ENCODE results near the gene HEATR5A.
"Not testable (repeated sequence)": the region's sequence is repeated elsewhere in the genome, so short reads cannot be mapped to it uniquely, and the experiment has no call there.

HEATR5A gene

DNA sequence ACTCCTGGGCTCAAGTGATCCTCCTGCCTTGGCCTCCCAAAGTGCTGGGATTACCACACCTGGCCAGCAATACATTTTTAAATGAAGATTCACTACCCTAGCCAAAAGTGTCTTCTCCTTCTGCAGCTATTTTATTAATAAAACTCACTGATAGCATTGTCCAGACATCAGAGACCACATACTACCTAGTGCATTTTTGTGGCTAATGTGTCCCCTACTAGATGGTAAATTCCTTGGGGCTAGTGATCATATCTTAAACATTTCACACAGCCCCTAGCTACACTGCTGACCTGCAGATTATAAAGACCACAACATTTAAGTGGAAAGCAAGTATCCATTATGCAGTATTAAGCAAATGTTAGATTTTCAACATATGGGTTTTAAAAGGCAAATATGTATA is 19.9 kb upstream of the HEATR5A start:
- no peak overlapping the region for H3K4me3 ChIP-seq (ENCODE audit: low read depth, low read length)

DNA sequence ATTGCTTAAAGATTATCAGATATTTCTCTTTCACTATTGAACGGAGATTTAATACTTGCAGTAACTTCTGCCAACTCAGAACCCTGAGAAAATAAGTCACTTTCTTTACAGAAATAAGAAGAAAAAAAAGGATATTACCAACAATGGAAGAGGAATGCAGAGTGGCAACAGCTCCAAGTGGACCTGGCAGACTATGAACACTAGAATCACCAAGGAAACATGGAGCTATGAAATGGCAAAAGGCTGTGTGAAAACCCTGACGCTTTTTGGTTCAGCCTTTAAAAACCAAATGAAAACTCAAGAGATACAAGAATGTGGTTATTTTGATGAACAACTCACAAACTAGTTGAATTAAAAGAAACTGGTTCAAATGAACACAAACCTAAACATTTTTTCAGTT is 19.2 kb upstream of the HEATR5A start:
- no peak overlapping the region for H3K4me3 ChIP-seq (ENCODE audit: low read depth, low read length)
- TF ChIP-seq, protein P1, sequence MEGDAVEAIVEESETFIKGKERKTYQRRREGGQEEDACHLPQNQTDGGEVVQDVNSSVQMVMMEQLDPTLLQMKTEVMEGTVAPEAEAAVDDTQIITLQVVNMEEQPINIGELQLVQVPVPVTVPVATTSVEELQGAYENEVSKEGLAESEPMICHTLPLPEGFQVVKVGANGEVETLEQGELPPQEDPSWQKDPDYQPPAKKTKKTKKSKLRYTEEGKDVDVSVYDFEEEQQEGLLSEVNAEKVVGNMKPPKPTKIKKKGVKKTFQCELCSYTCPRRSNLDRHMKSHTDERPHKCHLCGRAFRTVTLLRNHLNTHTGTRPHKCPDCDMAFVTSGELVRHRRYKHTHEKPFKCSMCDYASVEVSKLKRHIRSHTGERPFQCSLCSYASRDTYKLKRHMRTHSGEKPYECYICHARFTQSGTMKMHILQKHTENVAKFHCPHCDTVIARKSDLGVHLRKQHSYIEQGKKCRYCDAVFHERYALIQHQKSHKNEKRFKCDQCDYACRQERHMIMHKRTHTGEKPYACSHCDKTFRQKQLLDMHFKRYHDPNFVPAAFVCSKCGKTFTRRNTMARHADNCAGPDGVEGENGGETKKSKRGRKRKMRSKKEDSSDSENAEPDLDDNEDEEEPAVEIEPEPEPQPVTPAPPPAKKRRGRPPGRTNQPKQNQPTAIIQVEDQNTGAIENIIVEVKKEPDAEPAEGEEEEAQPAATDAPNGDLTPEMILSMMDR (IDR thresholded peaks at IDR 0.05; ENCODE audit: insufficient read depth, low read depth, low read length, missing control alignments) = no peak
- DNase-seq (ENCODE audit: low read depth) = no peak

More for the DNA sequence above, 19.9 kb upstream of the HEATR5A start:
- TF ChIP-seq, protein P1 (IDR thresholded peaks at IDR 0.05; ENCODE audit: insufficient read depth, low read depth, low read length, missing control alignments) = no peak
- no peak for DNase-seq (ENCODE audit: low read depth)

DNA sequence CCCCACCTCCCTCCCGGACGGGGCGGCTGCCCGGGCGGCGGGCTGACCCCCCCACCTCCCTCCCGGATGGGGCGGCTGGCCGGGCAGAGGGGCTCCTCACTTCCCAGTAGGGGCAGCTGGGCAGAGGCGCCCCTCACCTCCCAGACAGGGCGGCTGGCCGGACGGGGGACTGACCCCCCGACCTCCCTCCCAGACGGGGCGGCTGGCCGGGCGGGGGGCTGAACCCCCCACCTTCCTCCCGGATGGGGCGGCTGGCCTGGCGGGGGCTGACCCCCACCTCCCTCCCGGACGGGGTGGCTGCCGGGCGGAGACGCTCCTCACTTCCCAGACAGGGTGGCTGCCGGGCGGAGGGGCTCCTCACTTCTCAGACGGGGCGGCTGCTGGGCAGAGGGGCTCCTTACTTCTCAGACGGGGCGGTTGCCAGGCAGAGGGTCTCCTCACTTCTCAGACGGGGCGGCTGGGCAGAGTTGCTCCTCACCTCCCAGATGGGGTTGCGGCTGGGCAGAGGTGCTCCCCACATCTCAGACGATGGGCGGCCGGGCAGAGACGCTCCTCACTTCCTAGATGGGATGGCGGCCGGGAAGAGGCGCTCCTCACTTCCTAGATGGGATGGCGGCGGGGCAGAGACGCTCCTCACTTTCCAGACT is 16.8 kb upstream of the HEATR5A start:
- not testable (repeated sequence) for DNase-seq (ENCODE audit: low read depth); H3K4me3 ChIP-seq (ENCODE audit: low read depth, low read length)

DNA sequence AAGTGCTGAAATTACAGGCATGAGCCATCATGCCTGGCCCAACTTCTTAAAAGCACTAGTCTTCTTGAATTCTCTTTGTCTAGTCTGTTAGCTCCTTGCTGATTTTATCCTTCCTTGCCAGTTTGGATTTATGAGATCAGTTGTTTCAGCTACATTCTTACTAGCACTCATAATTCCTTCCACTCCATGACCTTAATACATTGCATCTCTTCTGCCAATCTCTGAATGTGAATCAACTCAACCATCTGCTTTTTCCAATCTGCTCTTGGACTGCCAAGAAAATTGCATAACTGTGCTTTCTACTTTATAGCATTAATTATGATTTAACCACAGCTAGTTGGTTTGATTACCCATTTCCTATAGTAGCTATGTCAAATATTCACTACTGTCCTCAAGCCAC is 14.9 kb upstream of the HEATR5A start:
- DNase-seq (ENCODE audit: low read depth) = no peak

DNA sequence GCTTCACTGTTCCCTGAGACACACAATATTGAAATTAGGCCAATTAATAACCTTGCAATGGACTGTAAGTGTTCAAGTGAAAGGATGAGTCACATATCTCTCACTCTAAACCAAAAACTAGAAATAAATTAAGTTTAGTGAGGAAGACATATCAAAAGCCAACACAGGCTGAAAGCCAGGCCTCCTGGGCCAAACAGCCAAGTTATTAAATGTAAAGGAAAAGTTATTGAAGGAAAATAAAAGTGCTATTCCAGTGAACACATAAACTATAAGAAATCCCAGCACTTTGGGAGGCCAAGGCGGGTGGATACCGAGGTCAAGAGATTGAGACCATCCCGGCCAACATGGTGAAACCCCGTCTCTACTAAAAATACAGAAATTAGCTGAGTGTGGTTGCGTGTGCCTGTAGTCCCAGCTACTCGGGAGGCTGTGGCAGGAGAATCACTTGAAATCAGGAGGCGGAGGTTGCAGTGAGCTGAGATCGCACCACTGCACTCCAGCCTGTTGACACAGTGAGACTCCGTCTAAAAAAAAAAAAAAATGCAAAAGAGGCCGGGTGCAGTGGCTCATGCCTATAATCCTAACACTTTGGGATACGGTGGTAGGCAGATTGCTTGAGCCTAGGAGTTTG is 10.4 kb upstream of the HEATR5A start:
- DNase-seq (ENCODE audit: low read depth) = no peak
- TF ChIP-seq, protein P1 (IDR thresholded peaks at IDR 0.05; ENCODE audit: insufficient read depth, low read depth, low read length, missing control alignments) = no peak
- no peak overlapping the region for H3K4me3 ChIP-seq (ENCODE audit: low read depth, low read length)

More for the DNA sequence above, 14.9 kb upstream of the HEATR5A start:
- TF ChIP-seq, protein P1 (IDR thresholded peaks at IDR 0.05; ENCODE audit: insufficient read depth, low read depth, low read length, missing control alignments) = no peak
- H3K4me3 ChIP-seq (ENCODE audit: low read depth, low read length) = no peak overlapping the region

DNA sequence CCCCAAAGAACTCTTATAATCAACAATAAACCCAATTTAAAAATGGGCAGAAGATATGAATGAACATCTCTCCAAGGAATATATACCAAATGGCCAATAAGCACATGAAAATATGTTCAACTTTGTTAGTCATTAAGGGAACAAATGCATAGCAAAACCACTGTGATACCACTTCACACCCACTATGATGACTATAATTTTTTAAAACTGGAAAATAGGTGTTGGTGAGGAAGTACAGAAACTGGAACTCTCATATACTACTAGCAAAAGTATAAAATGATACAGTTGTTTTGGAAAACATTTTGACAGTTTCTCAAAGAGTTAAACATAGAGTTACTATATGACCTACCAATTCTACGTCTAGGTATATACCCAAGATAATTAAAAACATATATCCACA is 9.4 kb upstream of the HEATR5A start:
- no peak overlapping the region for H3K4me3 ChIP-seq (ENCODE audit: low read depth, low read length)
- TF ChIP-seq, protein P1 (IDR thresholded peaks at IDR 0.05; ENCODE audit: insufficient read depth, low read depth, low read length, missing control alignments) = no peak
- no peak for DNase-seq (ENCODE audit: low read depth)

DNA sequence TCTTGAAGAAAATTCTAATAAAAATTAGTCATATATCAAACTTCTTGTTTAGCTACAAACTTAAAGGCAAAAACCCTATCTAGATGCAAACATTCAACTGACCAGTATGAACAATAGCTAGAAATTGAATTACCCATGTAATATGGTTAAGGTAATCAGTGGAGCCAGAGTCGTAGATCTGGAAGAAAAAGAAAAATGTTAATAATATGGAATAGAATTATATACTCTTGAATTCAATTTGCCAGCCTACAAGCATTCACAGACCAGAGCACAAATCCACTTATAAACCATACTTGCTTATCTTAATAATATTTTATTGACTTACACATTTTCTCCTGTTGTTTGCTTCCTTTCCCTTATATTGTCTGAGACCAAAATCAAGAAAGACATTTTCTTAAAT is 7.7 kb upstream of the HEATR5A start:
- no peak for DNase-seq (ENCODE audit: low read depth)

More for the DNA sequence above, 7.7 kb upstream of the HEATR5A start:
- no peak overlapping the region for H3K4me3 ChIP-seq (ENCODE audit: low read depth, low read length)
- TF ChIP-seq, protein P1 (IDR thresholded peaks at IDR 0.05; ENCODE audit: insufficient read depth, low read depth, low read length, missing control alignments) = no peak

Data from GM12865 (cell line).